Prostate gland (tissue), 2 donors: ENCODE results near the gene AFF2. TPM values are rescaled to one million over a fixed set of nuclear protein-coding genes. Genes with fewer than 3 reads are reported as not detected.

Source experiments
- DNase-seq: peaks from one replicate; pipeline ENCODE4 v3.0.0-alpha.2; 2019; ENCODE audit warnings: low spot score
- H3K27ac ChIP-seq, 2 donors: fragments of 200-600 bp; sonication (generic); 2 replicates each; pipeline ENCODE4 v1.5.1; 2017 to 2019
- H3K27me3 ChIP-seq: fragments of 200-600 bp; sonication (generic); replicated peaks from 2 replicates; pipeline ENCODE4 v1.5.1; 2019; ENCODE audit not compliant: insufficient read depth
- H3K36me3 ChIP-seq, 2 donors: fragments of 200-600 bp; sonication (generic); 1 replicate in 1 of 2; 2 replicates in 1 of 2; pipeline versions ENCODE4 v1.5.1 to v1.8.1; 2017 to 2019
- H3K4me1 ChIP-seq: fragments of 200-600 bp; sonication (generic); replicated peaks from 2 replicates; pipeline ENCODE4 v1.5.1; 2019
- H3K4me3 ChIP-seq, 2 donors: fragments of 200-600 bp; sonication (generic); 2 replicates each; pipeline ENCODE4 v1.5.1; 2017 to 2019
- H3K9me3 ChIP-seq: fragments of 200-600 bp; sonication (generic); 2 replicates; pipeline ENCODE4 v1.5.1; 2017
- CTCF ChIP-seq, 4 experiments: fragments of 200-600 bp in 2 of 4; fragments of 450-650 bp in 2 of 4; sonication (generic) in 2 of 4; IDR thresholded peaks; 1 replicate in 3 of 4; 2 replicates in 1 of 4; pipeline ENCODE4 v1.5.1; 2016 to 2019; ENCODE audit warnings: antibody characterized with exemption in 4 of 4, mild to moderate bottlenecking in 2 of 4, moderate library complexity in 2 of 4
- POLR2A ChIP-seq: fragments of 450-650 bp; IDR thresholded peaks from one replicate; pipeline ENCODE4 v1.6.1; 2016; ENCODE audit warnings: antibody characterized with exemption, mild to moderate bottlenecking
- POLR2AphosphoS5 ChIP-seq: sonication (generic); formaldehyde crosslinking; IDR thresholded peaks from one replicate; pipeline ENCODE4 v1.6.1; 2017; ENCODE audit warnings: antibody characterized with exemption
- WGBS: methylation state at CpG from one replicate; pipeline ENCODE4 v1.1.5; 2018; 5-methylcytosine and 5-hydroxymethylcytosine counted together
- intact Hi-C: fragments of 100-400 bp; cut with DNase I; formaldehyde crosslinking; loops from one replicate; pipeline ENCODE4 v1.14.2; 2022
- total RNA-seq, 2 donors: library from RNA; depleted of rRNA; stranded (reverse); fragments of >200 nt; gene quantifications; one replicate each; pipeline ENCODE4 v1.1.0, GENCODE V29; 2016

AFF2 gene
- total RNA-seq, 2 donors from 2014 or later: 0.27 to 22.2 TPM

- WGBS: 92% methylated on average over 1 of the region's 1 CpG
- H3K9me3 ChIP-seq: no peaks in the 10 kb centered on the region
- intact Hi-C loops: no loop called here
- no peak overlapping the region for H3K27ac ChIP-seq
- H3K4me1 ChIP-seq: no peaks in the 10 kb centered on the region
- no peaks in the 10 kb centered on the region for H3K27me3 ChIP-seq
- no peaks in the 10 kb centered on the region for H3K36me3 ChIP-seq
- H3K4me3 ChIP-seq: no peak overlapping the region
- DNase-seq: no peak
- no peak for TF ChIP-seq CTCF (IDR thresholded peaks at IDR 0.05)
- no peak for TF ChIP-seq POLR2AphosphoS5
- no peak for TF ChIP-seq POLR2A
Observed at GRCh38 chrX:148872161-148872535, 371.7 kb downstream of the AFF2 start.

GRCh38 chrX:148872881-148873280, 372.5 kb downstream of the AFF2 start:
- no peak overlapping the region for H3K27ac ChIP-seq
- H3K4me1 ChIP-seq: no peaks in the 10 kb centered on the region
- no peaks in the 10 kb centered on the region for H3K27me3 ChIP-seq
- no peak overlapping the region for H3K4me3 ChIP-seq
- no peak for DNase-seq
- TF ChIP-seq POLR2A (no peak), CTCF (IDR thresholded peaks at IDR 0.05) (no peak)
- intact Hi-C loops: no loop called here
- H3K36me3 ChIP-seq: no peaks in the 10 kb centered on the region
- H3K9me3 ChIP-seq: no peaks in the 10 kb centered on the region
- WGBS: 49% methylated on average over 4 of the region's 4 CpGs

GRCh38 chrX:148874636-148875246, 374.3 kb downstream of the AFF2 start:
- no peaks in the 10 kb centered on the region for H3K36me3 ChIP-seq
- H3K27me3 ChIP-seq: no peaks in the 10 kb centered on the region
- H3K27ac ChIP-seq: no peak overlapping the region
- H3K4me1 ChIP-seq: no peaks in the 10 kb centered on the region
- DNase-seq: no peak
- TF ChIP-seq CTCF (IDR thresholded peaks at IDR 0.05) (no peak), POLR2AphosphoS5 (no peak), POLR2A (no peak)
- 52% methylated on average over 3 of the region's 3 CpGs for WGBS
- no peaks in the 10 kb centered on the region for H3K9me3 ChIP-seq
- no peak overlapping the region for H3K4me3 ChIP-seq
- intact Hi-C loops: no loop called here

- no peak for DNase-seq
- H3K4me3 ChIP-seq: no peak overlapping the region
- 86% methylated on average over 5 of the region's 5 CpGs for WGBS
- H3K9me3 ChIP-seq: no peaks in the 10 kb centered on the region
- no peaks in the 10 kb centered on the region for H3K4me1 ChIP-seq
- no peak overlapping the region for H3K27ac ChIP-seq
- intact Hi-C loops: no loop called here
- TF ChIP-seq POLR2A (no peak), POLR2AphosphoS5 (no peak), CTCF (IDR thresholded peaks at IDR 0.05) (no peak)
- no peaks in the 10 kb centered on the region for H3K36me3 ChIP-seq
- H3K27me3 ChIP-seq: no peaks in the 10 kb centered on the region
Observed at GRCh38 chrX:148878371-148878770, 378.0 kb downstream of the AFF2 start.

GRCh38 chrX:148885203-148885602, 384.8 kb downstream of the AFF2 start:
- DNase-seq: no peak
- H3K27ac ChIP-seq: no peak overlapping the region
- TF ChIP-seq CTCF (IDR thresholded peaks at IDR 0.05): no peak
- no peak for TF ChIP-seq POLR2AphosphoS5
- no peak for TF ChIP-seq POLR2A
- H3K36me3 ChIP-seq: no peaks in the 10 kb centered on the region
- no peaks in the 10 kb centered on the region for H3K27me3 ChIP-seq
- intact Hi-C loops: no loop called here
- no peak overlapping the region for H3K4me3 ChIP-seq
- 69% methylated on average over 3 of the region's 3 CpGs for WGBS
- H3K9me3 ChIP-seq: no peaks in the 10 kb centered on the region
- no peaks in the 10 kb centered on the region for H3K4me1 ChIP-seq
